HG02610 (cell line): ENCODE measurements around the gene ITPR1.

ENCODE experiments used
- ATAC-seq: cut with Tn5 transposase; IDR thresholded peaks from one replicate; pipeline ENCODE4 v1.9.1; 2021; ENCODE audit warnings: mild to moderate bottlenecking, moderate library complexity; ENCODE audit not compliant: unreplicated experiment

The ITPR1 gene

GRCh38 chr3:4838621-4839022 lies 345.5 kb downstream of the ITPR1 start:
- ATAC-seq: peak; percentile 57

- no peak for ATAC-seq
Observed at GRCh38 chr3:4839278-4839677, 346.1 kb downstream of the ITPR1 start.

- no peak for ATAC-seq
Observed at GRCh38 chr3:4841225-4841624, 348.1 kb downstream of the ITPR1 start.

GRCh38 chr3:4841776-4842440 lies 348.8 kb downstream of the ITPR1 start:
- ATAC-seq: no peak

GRCh38 chr3:4843619-4844018 lies 350.5 kb downstream of the ITPR1 start:
- ATAC-seq: no peak

- peak; percentile 77 for ATAC-seq
Observed at GRCh38 chr3:4845882-4846281, 352.7 kb downstream of the ITPR1 start.

GRCh38 chr3:4846543-4846942 lies 353.4 kb downstream of the ITPR1 start:
- ATAC-seq: no peak

- no peak for ATAC-seq
Observed at GRCh38 chr3:4848176-4848825, 355.2 kb downstream of the ITPR1 start.

- no peak for ATAC-seq
Observed at GRCh38 chr3:4849136-4849535, 356.0 kb downstream of the ITPR1 start.

- ATAC-seq: no peak
Observed at GRCh38 chr3:4849739-4850138, 356.6 kb downstream of the ITPR1 start.

GRCh38 chr3:4850211-4850927 lies 357.2 kb downstream of the ITPR1 start:
- ATAC-seq: peak; percentile 49

- ATAC-seq: peak; percentile 71
Observed at GRCh38 chr3:4850928-4851265, 357.7 kb downstream of the ITPR1 start.

- no peak for ATAC-seq
Observed at GRCh38 chr3:4852780-4853748, 359.9 kb downstream of the ITPR1 start.

- no peak for ATAC-seq
Observed at GRCh38 chr3:4853749-4854140, 360.6 kb downstream of the ITPR1 start.

GRCh38 chr3:4855676-4856075 lies 362.5 kb downstream of the ITPR1 start:
- ATAC-seq: no peak

- no peak for ATAC-seq
Observed at GRCh38 chr3:4856136-4856535, 363.0 kb downstream of the ITPR1 start.

- ATAC-seq: no peak
Observed at GRCh38 chr3:4856564-4856963, 363.4 kb downstream of the ITPR1 start.

GRCh38 chr3:4856986-4857385 lies 363.8 kb downstream of the ITPR1 start:
- no peak for ATAC-seq

- no peak for ATAC-seq
Observed at GRCh38 chr3:4859788-4860187, 366.6 kb downstream of the ITPR1 start.

- no peak for ATAC-seq
Observed at GRCh38 chr3:4862973-4863372, 369.8 kb downstream of the ITPR1 start.

GRCh38 chr3:4864503-4864902 lies 371.4 kb downstream of the ITPR1 start:
- ATAC-seq: no peak
